ENCODE results near the gene TARBP1.

GRCh38 chr1:234497589-234497988 is 18.6 kb upstream of the TARBP1 start:
- TF ChIP-seq EZH2 (IDR thresholded peaks at IDR 0.05; ENCODE audit: borderline replicate concordance): no peak
- no peak for TF ChIP-seq CTCF (IDR thresholded peaks at IDR 0.05; ENCODE audit: poor library complexity)
- no peak for TF ChIP-seq EZH2phosphoT487 (IDR thresholded peaks at IDR 0.05; ENCODE audit: low read depth, severe bottlenecking, unreplicated experiment)
